ENCODE measurements around the gene STX2.

DNA sequence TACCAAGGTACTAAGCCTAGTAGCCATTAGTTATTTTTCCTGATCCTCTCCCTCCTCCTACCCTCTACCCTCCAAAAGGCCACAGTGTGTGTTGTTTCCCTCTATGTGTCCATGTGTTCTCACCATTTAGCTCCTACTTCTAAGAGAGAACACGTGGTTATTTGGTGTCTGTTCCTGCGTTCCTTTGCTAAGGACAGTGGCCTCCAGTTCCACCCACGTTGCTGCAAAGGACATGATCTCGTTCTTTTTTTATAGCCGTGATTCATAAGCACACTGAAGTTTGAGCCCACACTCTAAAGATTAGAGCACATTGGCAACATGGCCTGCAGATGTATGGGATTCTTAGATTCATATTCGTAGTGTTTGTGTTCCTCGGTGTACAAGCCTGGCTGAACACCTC, 8.1 kb upstream of the STX2 start:
- TF ChIP-seq LEF1 (IDR thresholded peaks at IDR 0.05; ENCODE audit: borderline replicate concordance), result no peak
- TF ChIP-seq BHLHE40 (IDR thresholded peaks at IDR 0.05; ENCODE audit: borderline replicate concordance), result no peak
- TF ChIP-seq ZNF384 (IDR thresholded peaks at IDR 0.05), result no peak
- no peak for TF ChIP-seq NFRKB (IDR thresholded peaks at IDR 0.05)
- TF ChIP-seq SUZ12 (IDR thresholded peaks at IDR 0.05), result no peak
- no peak for TF ChIP-seq ARNT (IDR thresholded peaks at IDR 0.05)
- TF ChIP-seq FOXA1 (IDR thresholded peaks at IDR 0.05), result no peak
- TF ChIP-seq, protein P1, sequence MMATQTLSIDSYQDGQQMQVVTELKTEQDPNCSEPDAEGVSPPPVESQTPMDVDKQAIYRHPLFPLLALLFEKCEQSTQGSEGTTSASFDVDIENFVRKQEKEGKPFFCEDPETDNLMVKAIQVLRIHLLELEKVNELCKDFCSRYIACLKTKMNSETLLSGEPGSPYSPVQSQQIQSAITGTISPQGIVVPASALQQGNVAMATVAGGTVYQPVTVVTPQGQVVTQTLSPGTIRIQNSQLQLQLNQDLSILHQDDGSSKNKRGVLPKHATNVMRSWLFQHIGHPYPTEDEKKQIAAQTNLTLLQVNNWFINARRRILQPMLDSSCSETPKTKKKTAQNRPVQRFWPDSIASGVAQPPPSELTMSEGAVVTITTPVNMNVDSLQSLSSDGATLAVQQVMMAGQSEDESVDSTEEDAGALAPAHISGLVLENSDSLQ (IDR thresholded peaks at IDR 0.05), result no peak
- TF ChIP-seq TARDBP (IDR thresholded peaks at IDR 0.05), result no peak
- no peak for TF ChIP-seq L3MBTL2 (conservative IDR thresholded peaks at IDR 0.05)
